B cell (primary cell): ENCODE measurements around the gene RHBDF1. TPM values are rescaled to one million over a fixed set of nuclear protein-coding genes. Genes with fewer than 3 reads are reported as not detected.
A peak's percentile ranks its signal among the peaks of the same experiment; 100 is the strongest.

Experiments
- ATAC-seq: fragments of 200-7000 bp; cut with Tn5 transposase; one replicate; pipeline ENCODE4 v1.10.0; 2021; ENCODE audit warnings: low read depth, mild to moderate bottlenecking, moderate number of reproducible peaks, moderate library complexity
- CTCF ChIA-PET: fragments of 350-600 bp; sonication (Branson Sonifier 250); formaldehyde crosslinking; loops from one replicate; lab custom pipeline; 2021; ENCODE audit warnings: antibody characterized with exemption, inconsistent platforms; lab: Charles Lee
- POLR2A ChIA-PET: fragments of 350-600 bp; sonication (Branson Sonifier 250); formaldehyde crosslinking; loops from one replicate; lab custom pipeline; 2021; ENCODE audit warnings: antibody characterized with exemption; lab: Charles Lee
- DNase-seq: peaks from one replicate; pipeline ENCODE4 v3.0.0; 2013
- H2AFZ ChIP-seq: 2 replicates; pipeline ENCODE4 v1.6.1; 2012; ENCODE audit warnings: mild to moderate bottlenecking, low read depth, low read length; ENCODE audit not compliant: insufficient read depth, poor library complexity, severe bottlenecking
- H3K27ac ChIP-seq, 2 donors: 1 replicate in 1 of 2; 2 replicates in 1 of 2; pipeline ENCODE4 v1.5.1; 2012 to 2013; ENCODE audit warnings: low read length in 2 of 2, mild to moderate bottlenecking in 2 of 2, moderate library complexity in 1 of 2
- H3K27me3 ChIP-seq, 4 experiments: fragments of 200-600 bp in 1 of 4; sonication (generic) in 1 of 4; replicated peaks in 1 of 4; 1 replicate in 2 of 4; 2 replicates in 2 of 4; pipeline versions ENCODE4 v1.6.1 to v1.7.0; 2013 to 2016; ENCODE audit warnings: low read length in 3 of 4, mild to moderate bottlenecking in 2 of 4, mixed read lengths in 1 of 4, moderate library complexity in 1 of 4; ENCODE audit not compliant: insufficient read depth in 4 of 4, control insufficient read depth in 3 of 4; ENCODE audit errors: control extremely low read depth in 1 of 4
- H3K36me3 ChIP-seq, 2 experiments: replicated peaks in 1 of 2; 1 replicate in 1 of 2; 2 replicates in 1 of 2; pipeline versions ENCODE4 v1.6.1 to v1.7.1; 2013; ENCODE audit warnings: low read length in 1 of 2; ENCODE audit not compliant: insufficient read depth in 2 of 2, control insufficient read depth in 1 of 2; ENCODE audit errors: control extremely low read depth in 1 of 2, extremely low read depth in 1 of 2
- H3K4me1 ChIP-seq, 2 donors: fragments of 200-600 bp in 1 of 2; sonication (generic) in 1 of 2; 1 replicate in 1 of 2; 2 replicates in 1 of 2; pipeline versions ENCODE4 v1.5.1 to v1.6.1; 2013 to 2017; ENCODE audit warnings: low read length in 2 of 2; ENCODE audit not compliant: control insufficient read depth in 2 of 2, insufficient read depth in 2 of 2
- H3K4me2 ChIP-seq: replicated peaks from 2 replicates; pipeline ENCODE3; 2012; ENCODE audit warnings: mild to moderate bottlenecking, low read depth, low read length; ENCODE audit not compliant: poor library complexity, severe bottlenecking
- H3K4me3 ChIP-seq, 5 experiments: fragments of 200-600 bp in 1 of 5; sonication (generic) in 1 of 5; 1 replicate in 3 of 5; 2 replicates in 2 of 5; pipeline versions ENCODE4 v1.5.1 to v1.7.0; 2011 to 2016; ENCODE audit warnings: low read length in 4 of 5, mild to moderate bottlenecking in 4 of 5, low read depth in 2 of 5, control low read depth in 1 of 5, moderate library complexity in 1 of 5; ENCODE audit not compliant: insufficient read depth in 1 of 5; ENCODE audit errors: control extremely low read depth in 1 of 5, extremely low read depth in 1 of 5
- H3K79me2 ChIP-seq: fragments of 200-600 bp; sonication (generic); one replicate; pipeline ENCODE4 v1.6.0; 2016; ENCODE audit warnings: low read length; ENCODE audit not compliant: control insufficient read depth, insufficient read depth
- H3K9ac ChIP-seq: fragments of 200-600 bp; sonication (generic); 2 replicates; pipeline ENCODE4 v1.6.1; 2017; ENCODE audit warnings: mild to moderate bottlenecking, low read length, moderate library complexity
- H3K9me3 ChIP-seq, 3 donors: one replicate each; pipeline versions ENCODE4 v1.6.1 to v1.7.1; 2013; ENCODE audit warnings: low read length in 2 of 3; ENCODE audit not compliant: control insufficient read depth in 2 of 3, insufficient read depth in 1 of 3; ENCODE audit errors: control extremely low read depth in 1 of 3
- H4K20me1 ChIP-seq: 2 replicates; pipeline ENCODE4 v1.6.0; 2012; ENCODE audit warnings: mild to moderate bottlenecking, low read length; ENCODE audit not compliant: insufficient read depth, control insufficient read depth, poor library complexity, severe bottlenecking
- H3K27ac Mint-ChIP-seq: one replicate; pipeline ENCODE4 v1.8.0; 2021; ENCODE audit warnings: mixed read lengths
- H3K27me3 Mint-ChIP-seq: one replicate; pipeline ENCODE4 v1.8.0; 2021; ENCODE audit warnings: mixed read lengths
- H3K4me1 Mint-ChIP-seq: one replicate; pipeline ENCODE4 v1.8.0; 2021; ENCODE audit warnings: mixed read lengths
- H3K4me3 Mint-ChIP-seq: one replicate; pipeline ENCODE4 v1.8.0; 2021; ENCODE audit warnings: mixed read lengths
- H3K9me3 Mint-ChIP-seq: one replicate; pipeline ENCODE4 v1.8.0; 2022; ENCODE audit warnings: mixed read lengths; ENCODE audit not compliant: insufficient read depth
- EZH2 ChIP-seq: IDR thresholded peaks from 2 replicates; pipeline ENCODE4 v1.6.1; 2012; ENCODE audit warnings: borderline replicate concordance, low read depth, mild to moderate bottlenecking, moderate library complexity, low read length; ENCODE audit not compliant: insufficient read depth, poor library complexity, severe bottlenecking
- WGBS: methylation state at CpG from one replicate; pipeline ENCODE4 v1.1.5; 2013; ENCODE audit warnings: missing lambda C conversion rate; ENCODE audit not compliant: insufficient coverage; 5-methylcytosine and 5-hydroxymethylcytosine counted together
- intact Hi-C: fragments of 100-400 bp; cut with micrococcal nuclease; formaldehyde crosslinking; loops from one replicate; pipeline ENCODE4 v1.10.0; 2022
- polyA plus RNA-seq: library from polyadenylated mRNA; depleted of rRNA; stranded (reverse); fragments of >200 nt; gene quantifications from 2 replicates; pipeline ENCODE4 v1.2.3, GENCODE V29; 2012
- total RNA-seq, 2 donors: library from RNA; stranded (reverse); fragments of 120-200 nt in 1 of 2; gene quantifications; 1 replicate in 1 of 2; 2 replicates in 1 of 2; pipeline versions ENCODE4 v1.2.3 to v1.2.4, GENCODE V29; 2013 to 2022
- TF ChIP-seq, protein P1 (sequence below): fragments of 200-600 bp; IDR thresholded peaks from one replicate; pipeline ENCODE4 v1.8.0; 2022; ENCODE audit warnings: antibody characterized with exemption, mild to moderate bottlenecking

RHBDF1 gene
- total and polyA plus RNA-seq, 2 donors (not counting 1 experiment from before 2014, with no cell fraction given): 0.42 to 0.76 TPM

- no peaks in the 10 kb centered on the region for H3K27me3 ChIP-seq
- DNase-seq: peak; percentile 97
- H3K79me2 ChIP-seq: peaks cover 49% of the 10 kb centered on the region
- H3K9me3 ChIP-seq: no peaks in the 10 kb centered on the region
- peak; percentile 95 for ATAC-seq
- H3K9ac ChIP-seq: peak within 1 kb of the TSS; percentile 95
- H3K36me3 ChIP-seq: peaks cover 2 to 35% of the 10 kb centered on the region in 2 experiments
- Mint-ChIP-seq H3K27ac (peak within 1 kb of the TSS; percentile 92), H3K4me1 (peaks cover 31% of the 10 kb centered on the region), H3K27me3 (no peaks in the 10 kb centered on the region), H3K4me3 (peak within 1 kb of the TSS; percentile 97), H3K9me3 (no peaks in the 10 kb centered on the region)
- peak within 1 kb of the TSS; percentile 92 for H3K4me2 ChIP-seq
- intact Hi-C loops: loop anchor here (1.0 kb wide), 2 partner anchors 15 to 44 kb away; no protein-coding TSS in a partner anchor
- CTCF ChIA-PET: interaction anchor here (1.3 to 3.6 kb wide), 7 partner anchors 9 to 53 kb away, joined by 3 to 30 read pairs (median 7); no protein-coding TSS in a partner anchor
- WGBS: under 1% methylated on average over 88 of the region's 91 CpGs
- POLR2A ChIA-PET: interaction anchor here (0.5 to 2.0 kb wide), 7 partner anchors 12 to 335 kb away, joined by 3 to 23 read pairs (median 3); partner anchors contain the start of gene MPG
- peak within 1 kb of the TSS; percentile 94 for H2AFZ ChIP-seq
- H4K20me1 ChIP-seq: peaks cover 27% of the 10 kb centered on the region
- peaks cover 13 to 33% of the 10 kb centered on the region in 2 donors for H3K4me1 ChIP-seq
- H3K4me3 ChIP-seq: peak within 1 kb of the TSS; percentile 69 to 87 (median 82)
- TF ChIP-seq, protein P1, sequence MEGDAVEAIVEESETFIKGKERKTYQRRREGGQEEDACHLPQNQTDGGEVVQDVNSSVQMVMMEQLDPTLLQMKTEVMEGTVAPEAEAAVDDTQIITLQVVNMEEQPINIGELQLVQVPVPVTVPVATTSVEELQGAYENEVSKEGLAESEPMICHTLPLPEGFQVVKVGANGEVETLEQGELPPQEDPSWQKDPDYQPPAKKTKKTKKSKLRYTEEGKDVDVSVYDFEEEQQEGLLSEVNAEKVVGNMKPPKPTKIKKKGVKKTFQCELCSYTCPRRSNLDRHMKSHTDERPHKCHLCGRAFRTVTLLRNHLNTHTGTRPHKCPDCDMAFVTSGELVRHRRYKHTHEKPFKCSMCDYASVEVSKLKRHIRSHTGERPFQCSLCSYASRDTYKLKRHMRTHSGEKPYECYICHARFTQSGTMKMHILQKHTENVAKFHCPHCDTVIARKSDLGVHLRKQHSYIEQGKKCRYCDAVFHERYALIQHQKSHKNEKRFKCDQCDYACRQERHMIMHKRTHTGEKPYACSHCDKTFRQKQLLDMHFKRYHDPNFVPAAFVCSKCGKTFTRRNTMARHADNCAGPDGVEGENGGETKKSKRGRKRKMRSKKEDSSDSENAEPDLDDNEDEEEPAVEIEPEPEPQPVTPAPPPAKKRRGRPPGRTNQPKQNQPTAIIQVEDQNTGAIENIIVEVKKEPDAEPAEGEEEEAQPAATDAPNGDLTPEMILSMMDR: no peak
- TF ChIP-seq EZH2: no peak
- peak within 1 kb of the TSS; percentile 52 to 82 for H3K27ac ChIP-seq
Measured at GRCh38 chr16:53346-54236, 18.8 kb downstream of the RHBDF1 start, which contains the start of the genes POLR3K and SNRNP25. TSS of gene POLR3K (minus strand) at chr16:53608. CDS start at chr16:53586, 22 bp downstream. TSS of gene SNRNP25 (plus strand) at chr16:53828. CDS start at chr16:54017, 189 bp downstream.
